HG03520 (cell line): ENCODE data around the gene CREB5.
"Not testable (repeated sequence)": the region's sequence is repeated elsewhere in the genome, so short reads cannot be mapped to it uniquely, and the experiment has no call there.

ENCODE experiments used
- ATAC-seq: cut with Tn5 transposase; IDR thresholded peaks from one replicate; pipeline ENCODE4 v1.9.1; 2021; ENCODE audit warnings: mild to moderate bottlenecking, moderate library complexity; ENCODE audit not compliant: unreplicated experiment

The CREB5 gene

GRCh38 chr7:28572321-28573058 is 160.2 kb downstream of the CREB5 start:
- ATAC-seq, result no peak

GRCh38 chr7:28573059-28573553 is 160.8 kb downstream of the CREB5 start:
- ATAC-seq, result no peak

- ATAC-seq, result no peak
Observed at GRCh38 chr7:28573651-28574301, 161.5 kb downstream of the CREB5 start.

GRCh38 chr7:28575241-28575643 is 162.9 kb downstream of the CREB5 start:
- no peak for ATAC-seq

GRCh38 chr7:28576656-28577055 is 164.3 kb downstream of the CREB5 start:
- ATAC-seq, result no peak

- ATAC-seq, result no peak
Observed at GRCh38 chr7:28579571-28579970, 167.3 kb downstream of the CREB5 start.

- no peak for ATAC-seq
Observed at GRCh38 chr7:28580665-28581064, 168.3 kb downstream of the CREB5 start.

- ATAC-seq, result no peak
Observed at GRCh38 chr7:28581351-28581750, 169.0 kb downstream of the CREB5 start.

- no peak for ATAC-seq
Observed at GRCh38 chr7:28582226-28582625, 169.9 kb downstream of the CREB5 start.

- no peak for ATAC-seq
Observed at GRCh38 chr7:28584235-28584634, 171.9 kb downstream of the CREB5 start.

GRCh38 chr7:28586736-28587135 is 174.4 kb downstream of the CREB5 start:
- no peak for ATAC-seq

- ATAC-seq, result no peak
Observed at GRCh38 chr7:28587211-28587610, 174.9 kb downstream of the CREB5 start.

- ATAC-seq, result no peak
Observed at GRCh38 chr7:28588602-28589001, 176.3 kb downstream of the CREB5 start.

GRCh38 chr7:28591041-28591674 is 178.8 kb downstream of the CREB5 start:
- no peak for ATAC-seq

- no peak for ATAC-seq
Observed at GRCh38 chr7:28591725-28592349, 179.5 kb downstream of the CREB5 start.

- ATAC-seq, result no peak
Observed at GRCh38 chr7:28592861-28593260, 180.5 kb downstream of the CREB5 start.

- no peak for ATAC-seq
Observed at GRCh38 chr7:28595076-28595475, 182.8 kb downstream of the CREB5 start.

- no peak for ATAC-seq
Observed at GRCh38 chr7:28595801-28596200, 183.5 kb downstream of the CREB5 start.

- no peak for ATAC-seq
Observed at GRCh38 chr7:28596245-28596935, 184.1 kb downstream of the CREB5 start.

- no peak for ATAC-seq
Observed at GRCh38 chr7:28597284-28597683, 185.0 kb downstream of the CREB5 start.

- ATAC-seq, result not testable (repeated sequence)
Observed at GRCh38 chr7:28598037-28598436, 185.7 kb downstream of the CREB5 start.
